HG03378 (cell line): ENCODE data around the gene ARL5C.
"Not testable (repeated sequence)": the region's sequence is repeated elsewhere in the genome, so short reads cannot be mapped to it uniquely, and the experiment has no call there.

Source experiments
- ATAC-seq: cut with Tn5 transposase; IDR thresholded peaks from one replicate; pipeline ENCODE4 v1.9.1; 2021; ENCODE audit warnings: mild to moderate bottlenecking, moderate library complexity; ENCODE audit not compliant: unreplicated experiment

ARL5C gene

DNA sequence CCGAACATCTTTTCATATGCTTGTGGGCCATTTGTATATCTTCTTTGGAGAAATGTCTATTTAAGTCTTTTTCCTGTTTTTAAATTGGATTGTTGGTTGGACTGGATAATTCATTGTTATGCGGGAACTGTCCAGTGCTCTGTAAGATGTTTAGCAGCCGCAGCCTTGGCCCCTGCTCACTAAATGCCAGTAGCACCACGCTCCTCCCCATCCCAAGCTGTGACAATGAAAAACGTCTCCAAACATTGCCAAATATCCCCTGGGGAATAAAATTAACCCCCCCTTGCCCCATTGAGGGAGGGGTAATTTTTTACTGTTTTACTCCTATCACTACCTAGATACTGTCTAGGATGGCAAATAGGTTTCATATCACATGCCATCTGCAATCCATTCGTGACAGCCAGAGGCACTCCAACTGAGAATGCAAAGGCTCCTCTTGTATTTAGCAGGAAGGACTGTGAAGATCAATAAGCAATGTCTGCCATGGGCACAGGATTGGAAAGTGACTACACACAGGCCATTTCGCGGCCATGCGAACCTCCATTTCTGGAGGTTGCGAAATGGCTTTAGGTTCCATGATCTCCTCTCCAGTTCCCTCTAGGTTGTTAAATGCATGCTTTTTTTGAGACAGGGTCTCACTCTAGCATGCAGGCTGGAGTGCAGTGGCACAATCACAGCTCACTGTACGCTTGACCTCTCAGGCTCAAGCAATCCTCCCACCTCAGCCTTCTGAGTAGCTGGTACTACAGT, 23.9 kb downstream of the ARL5C start:
- no peak for ATAC-seq

DNA sequence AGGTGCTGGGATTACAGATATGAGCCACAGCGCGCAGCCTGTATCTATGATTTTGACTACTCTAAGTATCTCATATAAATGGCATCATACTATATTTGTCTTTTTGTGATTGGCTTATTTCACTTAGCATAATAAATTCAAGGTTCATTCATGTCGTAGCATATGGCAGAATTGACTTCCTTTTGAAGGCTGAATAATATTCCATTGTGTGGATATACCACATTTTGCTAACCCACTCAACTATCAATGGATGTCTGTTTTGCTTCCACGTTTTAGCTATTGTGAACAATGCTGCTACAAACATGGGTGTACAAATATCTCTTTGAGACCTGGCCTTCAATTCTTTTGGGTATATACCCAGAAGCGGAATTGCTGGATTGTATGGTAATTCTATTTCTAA, 24.7 kb downstream of the ARL5C start:
- ATAC-seq: no peak

GRCh38 chr17:39139561-39139960, 26.4 kb downstream of the ARL5C start:
- ATAC-seq: no peak

DNA sequence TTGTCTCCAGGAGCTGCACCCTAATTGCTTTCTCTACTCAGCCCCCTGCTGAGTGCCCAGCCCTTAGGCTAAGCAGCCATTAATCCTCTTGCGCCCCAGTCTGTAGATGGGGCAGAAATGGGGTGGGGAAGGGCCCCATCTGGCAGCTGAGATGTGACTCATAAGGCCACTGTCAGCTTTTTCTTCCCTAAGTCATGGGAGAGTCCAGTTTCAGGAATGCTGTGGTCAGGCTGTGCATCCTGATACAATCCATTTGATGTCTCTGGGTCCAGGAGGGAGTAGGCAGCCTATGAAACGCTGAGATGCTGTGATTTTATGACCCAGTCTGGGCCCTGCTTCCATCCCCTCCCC, 26.8 kb downstream of the ARL5C start:
- no peak for ATAC-seq

- no peak for ATAC-seq
These were observed 27.4 kb downstream of the ARL5C start for GRCh38 chr17:39138431-39139160.

DNA sequence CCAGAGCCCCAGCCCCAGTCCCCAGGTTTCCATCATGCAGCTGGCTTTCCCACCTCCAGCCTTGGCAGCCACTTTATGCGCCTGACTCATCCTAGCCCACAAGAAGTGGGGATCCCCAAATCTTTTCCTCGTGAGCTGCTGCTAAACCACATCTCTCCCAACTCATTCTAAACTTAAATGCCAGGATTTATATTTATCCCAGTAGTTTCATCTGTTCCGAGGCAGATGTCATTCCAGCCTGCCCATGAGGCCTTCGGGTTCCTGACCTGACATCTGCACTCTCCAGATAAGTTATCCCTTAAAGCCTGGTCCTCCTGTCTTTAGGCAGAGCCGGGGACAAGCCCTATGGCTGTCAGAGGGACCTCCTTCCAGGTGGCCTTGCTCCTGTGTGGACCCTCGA, 31.1 kb downstream of the ARL5C start:
- no peak for ATAC-seq

DNA sequence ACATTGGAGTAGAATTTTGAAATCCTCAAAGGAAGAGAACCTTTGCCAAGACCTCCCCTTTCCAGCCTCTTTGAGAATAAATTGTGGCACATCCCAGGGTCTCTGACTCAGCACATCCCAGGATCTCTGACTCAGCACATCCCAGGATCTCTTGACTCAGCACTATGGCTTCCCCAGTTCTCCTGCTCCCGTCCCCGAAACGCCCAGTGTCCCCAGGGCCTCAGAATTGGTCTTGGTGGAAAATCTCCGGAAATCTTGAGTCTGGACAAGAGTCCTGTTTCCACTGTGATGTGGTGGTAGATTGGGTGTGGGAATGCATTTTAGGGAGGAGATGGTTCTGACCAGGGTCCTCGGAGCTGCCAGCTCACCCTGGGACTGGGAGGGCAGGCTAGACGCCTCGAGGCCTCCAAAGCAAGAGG, 33.8 kb downstream of the ARL5C start:
- ATAC-seq: no peak

DNA sequence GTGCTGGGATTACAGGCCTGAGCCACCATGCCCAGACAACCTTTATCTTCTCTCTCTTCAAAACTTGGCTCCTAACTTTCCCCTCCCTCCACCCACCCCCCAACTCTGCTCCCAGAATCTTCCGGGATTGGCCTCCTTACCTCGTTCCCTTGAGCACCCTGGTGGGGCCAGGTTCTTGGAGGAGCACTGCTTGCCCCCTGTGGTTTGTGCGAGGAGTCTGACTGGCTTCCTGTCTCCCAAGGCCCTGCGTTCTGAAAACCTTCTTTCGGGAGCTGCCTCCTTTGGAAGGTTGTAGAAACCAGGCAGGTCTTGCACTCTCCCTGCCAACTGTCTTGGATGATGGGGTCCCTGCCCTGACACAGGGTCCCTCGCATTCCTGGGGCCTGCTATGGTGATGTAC, 34.3 kb downstream of the ARL5C start:
- no peak for ATAC-seq

DNA sequence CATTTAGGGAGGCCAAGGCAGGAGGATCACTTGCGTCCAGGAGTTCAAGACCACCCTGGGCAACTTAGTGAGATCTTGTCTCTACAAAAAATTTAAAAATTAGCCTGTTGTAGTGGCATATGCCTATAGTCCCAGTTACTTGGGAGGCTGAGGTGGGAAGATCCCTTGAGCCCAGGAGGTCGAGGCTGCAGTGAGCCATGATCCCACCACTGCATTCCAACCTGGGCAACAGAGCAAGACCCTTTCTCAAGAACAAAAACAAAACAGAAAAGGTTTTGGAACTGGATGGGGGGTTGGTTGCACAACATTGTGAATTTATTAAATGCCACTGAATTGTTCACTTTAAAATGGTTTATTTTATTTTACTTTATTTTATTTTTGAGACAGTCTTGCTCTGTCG, 35.8 kb downstream of the ARL5C start:
- no peak for ATAC-seq

- not testable (repeated sequence) for ATAC-seq
These were observed 36.4 kb downstream of the ARL5C start for GRCh38 chr17:39129544-39129943.

DNA sequence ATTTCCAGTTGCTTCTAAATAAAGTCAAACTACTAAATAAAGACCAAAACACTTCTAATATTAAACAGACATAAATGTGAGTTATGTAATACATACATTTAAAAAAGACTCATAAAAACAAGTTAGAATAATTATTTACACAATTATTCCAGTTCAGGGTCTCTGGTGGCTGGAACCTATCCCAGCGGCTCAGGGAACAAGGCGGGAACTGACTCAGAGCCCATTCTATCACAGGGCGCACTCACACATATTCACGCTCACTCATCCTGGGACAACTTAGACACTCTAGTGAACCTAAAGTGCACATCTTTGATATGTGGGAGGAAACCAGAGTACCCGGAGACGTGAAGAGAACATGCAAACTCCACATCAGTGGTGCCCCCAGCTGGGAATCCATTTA, 39.5 kb downstream of the ARL5C start:
- no peak for ATAC-seq

- no peak for ATAC-seq
These were observed 40.7 kb downstream of the ARL5C start for GRCh38 chr17:39125143-39125875.

GRCh38 chr17:39123627-39124026, 42.3 kb downstream of the ARL5C start:
- no peak for ATAC-seq

- ATAC-seq: no peak
These were observed 43.0 kb downstream of the ARL5C start for GRCh38 chr17:39122991-39123390.

GRCh38 chr17:39121919-39122318, 44.0 kb downstream of the ARL5C start:
- ATAC-seq: not testable (repeated sequence)

- peak; percentile 78 for ATAC-seq
These were observed 47.1 kb downstream of the ARL5C start for GRCh38 chr17:39118674-39119419.

DNA sequence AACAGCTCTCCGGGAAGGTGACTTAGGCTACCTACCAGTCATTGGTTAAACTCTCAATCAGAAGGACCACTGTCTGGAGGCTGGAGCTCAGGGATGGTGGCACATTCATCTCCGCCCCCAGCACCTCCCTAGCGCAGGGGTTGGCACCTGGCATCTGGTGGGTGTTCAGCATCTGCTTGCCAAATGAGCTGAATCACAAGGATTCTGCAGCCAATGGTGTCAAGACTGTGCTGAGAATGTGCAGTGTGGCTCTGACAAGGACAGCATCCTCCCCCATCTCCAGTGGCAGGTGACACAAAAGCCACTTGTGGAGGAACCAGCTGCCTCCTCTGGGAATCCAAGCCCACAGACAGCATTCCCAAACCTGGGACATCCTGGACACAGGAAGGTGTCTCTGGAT, 49.7 kb downstream of the ARL5C start:
- no peak for ATAC-seq

DNA sequence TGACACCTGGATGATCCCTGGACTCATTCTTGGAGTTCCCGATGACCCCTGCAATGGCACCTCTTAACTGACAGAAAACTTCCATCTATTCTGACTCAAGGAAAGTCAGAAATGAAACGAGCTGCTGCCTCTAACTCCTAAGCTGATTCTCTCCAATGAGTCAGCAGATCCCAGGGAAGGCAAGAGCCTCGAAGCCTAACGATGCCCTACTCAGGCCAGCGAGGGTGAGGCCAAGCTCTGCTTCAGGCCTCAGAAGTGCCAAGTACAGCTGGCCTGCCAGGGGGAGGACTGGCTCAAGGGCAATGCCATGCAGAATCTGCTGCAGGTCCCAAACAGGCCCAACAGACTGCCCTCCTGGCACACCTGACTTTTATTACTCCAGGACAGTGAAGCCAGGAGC, 50.8 kb downstream of the ARL5C start:
- ATAC-seq: no peak

DNA sequence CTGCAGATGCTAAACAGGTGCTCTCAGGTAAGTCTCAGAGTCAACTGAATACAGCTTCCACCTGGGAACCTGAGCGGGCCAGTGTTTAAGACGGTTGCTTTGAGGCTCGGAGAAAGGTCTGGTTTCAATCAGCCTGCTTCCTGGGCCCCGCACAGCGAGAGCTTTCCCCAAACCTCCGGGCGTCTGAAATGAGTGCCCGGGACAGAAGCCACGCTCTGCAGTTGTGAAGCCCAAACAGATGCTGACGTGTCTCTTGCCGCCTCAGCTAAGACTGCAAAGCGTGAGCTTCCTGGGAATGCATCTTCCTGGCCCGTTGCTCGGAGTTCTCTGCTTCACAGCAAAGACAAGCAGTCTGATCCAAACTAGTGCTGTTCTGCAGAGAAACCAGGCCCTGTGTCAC, 51.2 kb downstream of the ARL5C start:
- no peak for ATAC-seq

- ATAC-seq: no peak
These were observed 52.1 kb downstream of the ARL5C start for GRCh38 chr17:39113871-39114270.

GRCh38 chr17:39110435-39111136, 55.4 kb downstream of the ARL5C start:
- ATAC-seq: no peak
